ENCODE measurements around the gene UPF2.
A peak's percentile ranks its signal among the peaks of the same experiment; 100 is the strongest.
"Not testable (repeated sequence)": the region's sequence is repeated elsewhere in the genome, so short reads cannot be mapped to it uniquely, and the experiment has no call there.

UPF2 gene

GRCh38 chr10:12077580-12078180 lies 35.1 kb upstream of the UPF2 start:
- Histone ChIP-seq H3K9me3 (no peaks in the 10 kb centered on the region), H3K4me1 (no peaks in the 10 kb centered on the region), H3K4me3 (ENCODE audit: low read depth, low read length) (no peak overlapping the region), H3K36me3 (no peaks in the 10 kb centered on the region; the same call in none of the 2 replicates), H3K27me3 (no peaks in the 10 kb centered on the region)
- DNase-seq, result no peak
- TF ChIP-seq CTCF (IDR thresholded peaks at IDR 0.05; ENCODE audit: low read depth, low read length), result no peak

- H3K9me3 ChIP-seq, result no peaks in the 10 kb centered on the region
- H3K4me3 ChIP-seq (ENCODE audit: low read depth, low read length), result no peak overlapping the region
- no peaks in the 10 kb centered on the region for H3K27me3 ChIP-seq
- no peaks in the 10 kb centered on the region; the same call in none of the 2 replicates for H3K36me3 ChIP-seq
- no peak for TF ChIP-seq CTCF (IDR thresholded peaks at IDR 0.05; ENCODE audit: low read depth, low read length)
- H3K4me1 ChIP-seq, result no peaks in the 10 kb centered on the region
- DNase-seq, result no peak
Measured at GRCh38 chr10:12073526-12073925, 30.9 kb upstream of the UPF2 start.

- not testable (repeated sequence) for DNase-seq; H3K36me3 ChIP-seq; H3K27me3 ChIP-seq; H3K9me3 ChIP-seq; H3K4me1 ChIP-seq; H3K4me3 ChIP-seq (ENCODE audit: low read depth, low read length)
Measured at GRCh38 chr10:12071441-12071840, 28.8 kb upstream of the UPF2 start.

GRCh38 chr10:12068449-12069269 lies 26.1 kb upstream of the UPF2 start, which contains the start of gene DHTKD1:
Gene DHTKD1 (plus strand): TSS chr10:12068954. CDS start chr10:12069034, 80 bp downstream.
- H3K27me3 ChIP-seq, result no peaks in the 10 kb centered on the region
- peaks cover 3% of the 10 kb centered on the region; the same call in 1 of the 2 replicates for H3K4me1 ChIP-seq
- no peaks in the 10 kb centered on the region for H3K9me3 ChIP-seq
- DNase-seq, result peak; percentile 99
- peak within 1 kb of the TSS; percentile 83 for H3K4me3 ChIP-seq (ENCODE audit: low read depth, low read length)
- H3K36me3 ChIP-seq, result no peaks in the 10 kb centered on the region
- TF ChIP-seq CTCF (IDR thresholded peaks at IDR 0.05; ENCODE audit: low read depth, low read length), result peak; percentile 43

- no peaks in the 10 kb centered on the region for H3K27me3 ChIP-seq
- TF ChIP-seq CTCF (IDR thresholded peaks at IDR 0.05; ENCODE audit: low read depth, low read length), result no peak
- no peaks in the 10 kb centered on the region for H3K9me3 ChIP-seq
- H3K4me3 ChIP-seq (ENCODE audit: low read depth, low read length), result no peak overlapping the region
- H3K4me1 ChIP-seq, result peaks cover 3% of the 10 kb centered on the region; the same call in 1 of the 2 replicates
- DNase-seq, result no peak
- H3K36me3 ChIP-seq, result no peaks in the 10 kb centered on the region
Measured at GRCh38 chr10:12067336-12067735, 24.7 kb upstream of the UPF2 start.

- H3K9me3 ChIP-seq, result no peaks in the 10 kb centered on the region
- H3K4me3 ChIP-seq (ENCODE audit: low read depth, low read length), result no peak overlapping the region
- H3K36me3 ChIP-seq, result no peaks in the 10 kb centered on the region
- peaks cover 3% of the 10 kb centered on the region; the same call in 1 of the 2 replicates for H3K4me1 ChIP-seq
- no peak for TF ChIP-seq CTCF (IDR thresholded peaks at IDR 0.05; ENCODE audit: low read depth, low read length)
- H3K27me3 ChIP-seq, result no peaks in the 10 kb centered on the region
- DNase-seq, result no peak
Measured at GRCh38 chr10:12063483-12063818, 20.8 kb upstream of the UPF2 start.
